LNCaP clone FGC (cell line): Measurements from ENCODE around the gene NYNRIN.

ENCODE experiments used
- DNase-seq: peaks from one replicate; pipeline ENCODE4 v3.0.0-alpha.2; 2011; ENCODE audit warnings: low read depth
- H3K4me3 ChIP-seq: 2 replicates; pipeline ENCODE4 v1.5.1; 2011; ENCODE audit warnings: mild to moderate bottlenecking, low read depth, low read length, control low read depth
- TF ChIP-seq, protein P1 (sequence below): IDR thresholded peaks from 2 replicates; pipeline ENCODE4 v1.5.1; 2012; ENCODE audit warnings: mild to moderate bottlenecking; ENCODE audit not compliant: control insufficient read depth, insufficient read depth; ENCODE audit errors: extremely low read depth

NYNRIN gene

DNA sequence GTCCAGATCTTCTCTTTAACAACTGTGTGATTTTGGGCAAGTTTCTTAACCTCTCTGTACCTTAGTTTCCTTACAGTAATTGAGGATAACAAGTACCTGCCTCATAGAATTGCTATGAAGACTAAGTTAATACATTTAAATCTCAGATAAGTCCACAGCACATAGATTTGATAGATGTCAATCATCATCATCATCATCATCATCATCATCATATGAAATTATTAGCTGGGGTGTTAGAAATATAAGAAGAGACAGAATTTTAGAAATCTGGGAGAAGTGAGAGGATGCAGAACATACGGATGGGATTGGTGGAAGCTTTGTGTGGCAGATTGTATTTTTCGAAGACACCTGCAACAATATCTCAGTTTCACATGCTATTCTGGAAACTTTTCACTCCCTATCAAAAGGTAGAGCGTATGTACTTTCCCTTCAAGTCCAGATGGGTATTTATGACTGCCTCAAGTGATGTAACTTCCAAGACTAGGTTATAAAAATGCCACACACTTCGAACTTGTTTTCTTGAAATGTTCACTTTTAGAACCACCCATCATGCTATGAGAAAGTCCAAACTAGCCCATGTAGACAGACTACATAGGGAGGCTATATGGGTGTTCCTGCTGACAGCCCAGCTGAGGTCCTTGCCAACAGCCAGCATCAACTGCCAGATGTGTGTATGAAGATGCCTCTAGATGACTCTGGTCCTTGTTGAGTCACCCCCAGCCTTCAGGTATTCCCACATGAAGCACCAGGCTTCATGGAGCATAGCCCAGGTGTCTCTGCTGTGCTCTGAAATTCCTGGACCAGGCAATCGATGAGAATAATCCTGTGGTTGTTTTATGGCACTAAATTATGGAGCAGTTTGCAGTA is 64.4 kb downstream of the NYNRIN start:
- no peak for DNase-seq
- H3K4me3 ChIP-seq: no peak overlapping the region
- TF ChIP-seq, protein P1, sequence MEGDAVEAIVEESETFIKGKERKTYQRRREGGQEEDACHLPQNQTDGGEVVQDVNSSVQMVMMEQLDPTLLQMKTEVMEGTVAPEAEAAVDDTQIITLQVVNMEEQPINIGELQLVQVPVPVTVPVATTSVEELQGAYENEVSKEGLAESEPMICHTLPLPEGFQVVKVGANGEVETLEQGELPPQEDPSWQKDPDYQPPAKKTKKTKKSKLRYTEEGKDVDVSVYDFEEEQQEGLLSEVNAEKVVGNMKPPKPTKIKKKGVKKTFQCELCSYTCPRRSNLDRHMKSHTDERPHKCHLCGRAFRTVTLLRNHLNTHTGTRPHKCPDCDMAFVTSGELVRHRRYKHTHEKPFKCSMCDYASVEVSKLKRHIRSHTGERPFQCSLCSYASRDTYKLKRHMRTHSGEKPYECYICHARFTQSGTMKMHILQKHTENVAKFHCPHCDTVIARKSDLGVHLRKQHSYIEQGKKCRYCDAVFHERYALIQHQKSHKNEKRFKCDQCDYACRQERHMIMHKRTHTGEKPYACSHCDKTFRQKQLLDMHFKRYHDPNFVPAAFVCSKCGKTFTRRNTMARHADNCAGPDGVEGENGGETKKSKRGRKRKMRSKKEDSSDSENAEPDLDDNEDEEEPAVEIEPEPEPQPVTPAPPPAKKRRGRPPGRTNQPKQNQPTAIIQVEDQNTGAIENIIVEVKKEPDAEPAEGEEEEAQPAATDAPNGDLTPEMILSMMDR: no peak

DNA sequence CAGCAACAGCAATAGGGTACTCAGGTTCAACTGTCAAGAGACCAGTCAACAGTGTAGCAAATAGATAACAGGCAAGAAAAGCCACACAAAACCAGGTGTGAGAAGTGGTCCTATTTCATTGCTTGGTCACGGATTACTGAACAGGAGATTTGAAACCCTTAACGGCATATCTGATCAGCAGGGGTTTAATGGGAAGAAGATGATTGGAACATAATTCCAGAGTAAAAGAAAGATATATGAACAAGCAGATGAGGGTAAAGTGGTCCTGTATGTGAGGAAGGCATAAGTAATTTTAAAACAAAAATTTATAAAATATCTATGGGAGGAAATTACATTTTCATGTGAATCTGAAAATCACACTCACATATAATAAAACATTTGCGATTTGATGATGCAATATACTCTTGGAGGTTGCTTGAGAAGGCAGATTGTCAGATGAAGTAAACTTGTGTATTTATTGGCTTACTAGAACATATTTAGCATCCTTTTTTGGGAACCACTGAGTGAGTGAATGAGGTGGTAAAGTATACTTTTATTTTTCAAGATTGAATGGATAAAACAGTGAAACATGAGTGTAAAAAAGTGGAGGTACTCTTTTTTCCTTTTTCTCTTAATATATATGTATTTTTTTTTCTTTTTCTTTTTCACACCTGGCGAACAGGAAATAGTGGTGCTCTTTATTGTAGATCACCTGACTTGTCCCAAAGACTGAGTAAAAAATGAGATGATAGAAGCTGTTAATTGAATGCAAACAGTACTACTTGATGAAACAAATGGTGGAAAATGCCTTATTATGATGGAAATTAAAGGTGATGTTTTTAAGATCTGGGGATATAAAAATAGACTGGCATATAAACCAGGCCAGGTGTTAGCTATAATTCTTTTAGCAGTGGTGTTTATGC is 65.3 kb downstream of the NYNRIN start:
- DNase-seq: no peak
- TF ChIP-seq, protein P1: no peak
- H3K4me3 ChIP-seq: no peak overlapping the region

DNA sequence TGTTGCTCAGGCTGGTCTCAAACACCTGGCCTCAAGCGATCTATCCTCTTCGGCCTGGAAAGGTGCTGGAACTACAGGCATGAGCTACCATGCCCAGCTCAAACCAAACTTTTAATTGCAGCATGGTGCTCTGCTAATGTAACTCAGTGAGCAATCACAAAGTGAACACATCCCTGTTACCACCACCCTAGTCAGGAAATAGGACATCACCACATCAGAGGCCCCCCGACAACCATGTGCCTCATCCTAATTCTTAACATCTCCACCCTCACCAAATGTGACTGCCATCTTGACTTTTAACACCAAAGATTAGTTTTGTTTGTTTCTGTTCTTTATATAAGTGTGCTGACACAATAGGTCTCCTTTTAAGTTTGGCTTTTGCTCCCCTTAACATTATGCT is 66.6 kb downstream of the NYNRIN start:
- TF ChIP-seq, protein P1: no peak
- DNase-seq: no peak
- no peak overlapping the region for H3K4me3 ChIP-seq

DNA sequence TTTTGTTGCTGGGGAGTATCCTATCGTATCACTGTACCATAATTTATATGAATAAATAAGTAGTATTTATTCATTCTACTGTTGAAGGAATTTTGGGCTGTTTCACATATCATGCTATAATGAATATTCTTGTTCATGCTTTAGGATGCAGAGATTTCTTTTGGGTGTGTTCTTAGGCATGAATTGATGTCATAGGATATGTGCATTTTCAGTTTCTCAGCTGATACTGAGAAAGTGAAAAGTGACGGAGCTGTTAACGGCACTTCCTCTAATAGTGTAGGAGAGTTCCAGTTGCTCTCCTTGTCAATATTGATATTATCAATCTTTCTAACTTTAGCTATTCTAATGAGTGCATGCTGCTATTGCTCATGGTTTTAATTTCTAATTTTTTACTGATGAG is 67.0 kb downstream of the NYNRIN start:
- no peak overlapping the region for H3K4me3 ChIP-seq
- TF ChIP-seq, protein P1: no peak
- no peak for DNase-seq
